ENCODE measurements around the gene LENG1.

The LENG1 gene

DNA sequence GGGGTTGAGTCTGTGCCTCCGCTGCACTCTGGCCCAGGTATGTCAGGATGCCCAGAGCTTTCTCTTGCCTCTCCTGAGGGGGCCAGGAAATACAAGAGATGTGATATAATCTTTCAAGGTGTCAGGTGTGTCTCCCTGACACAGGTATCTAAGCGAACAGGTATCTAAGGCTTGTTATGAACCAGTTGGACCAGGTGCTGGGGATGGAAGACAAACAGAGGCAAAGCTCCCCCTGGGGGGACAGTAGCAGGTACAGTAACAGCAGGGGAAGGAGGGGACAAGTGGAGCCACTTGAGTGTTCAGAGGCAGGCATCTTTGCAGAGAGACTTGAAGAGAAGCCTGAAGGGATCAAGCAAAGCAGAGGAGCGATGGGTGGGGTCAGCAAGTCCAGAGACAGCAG lies 2.6 kb downstream of the LENG1 start:
- no peaks in the 10 kb centered on the region for H3K9me2 ChIP-seq (replicated peaks; ENCODE audit: low read depth, low read length)
- no peak overlapping the region for H3K4me3 ChIP-seq (ENCODE audit: low read length, poor library complexity, severe bottlenecking)
- H3K9ac ChIP-seq (ENCODE audit: low read depth, low read length, poor library complexity, severe bottlenecking) = no peak overlapping the region
- peaks cover 38% of the 10 kb centered on the region for H3K79me2 ChIP-seq (ENCODE audit: insufficient read depth, low read length)
- peaks cover 49% of the 10 kb centered on the region; the same call in 1 of the 2 replicates for H3K36me3 ChIP-seq (ENCODE audit: insufficient read depth, low read length)
- H3K27me3 ChIP-seq (ENCODE audit: insufficient read depth, low read length, poor library complexity, severe bottlenecking) = no peaks in the 10 kb centered on the region
- TF ChIP-seq, protein P1, sequence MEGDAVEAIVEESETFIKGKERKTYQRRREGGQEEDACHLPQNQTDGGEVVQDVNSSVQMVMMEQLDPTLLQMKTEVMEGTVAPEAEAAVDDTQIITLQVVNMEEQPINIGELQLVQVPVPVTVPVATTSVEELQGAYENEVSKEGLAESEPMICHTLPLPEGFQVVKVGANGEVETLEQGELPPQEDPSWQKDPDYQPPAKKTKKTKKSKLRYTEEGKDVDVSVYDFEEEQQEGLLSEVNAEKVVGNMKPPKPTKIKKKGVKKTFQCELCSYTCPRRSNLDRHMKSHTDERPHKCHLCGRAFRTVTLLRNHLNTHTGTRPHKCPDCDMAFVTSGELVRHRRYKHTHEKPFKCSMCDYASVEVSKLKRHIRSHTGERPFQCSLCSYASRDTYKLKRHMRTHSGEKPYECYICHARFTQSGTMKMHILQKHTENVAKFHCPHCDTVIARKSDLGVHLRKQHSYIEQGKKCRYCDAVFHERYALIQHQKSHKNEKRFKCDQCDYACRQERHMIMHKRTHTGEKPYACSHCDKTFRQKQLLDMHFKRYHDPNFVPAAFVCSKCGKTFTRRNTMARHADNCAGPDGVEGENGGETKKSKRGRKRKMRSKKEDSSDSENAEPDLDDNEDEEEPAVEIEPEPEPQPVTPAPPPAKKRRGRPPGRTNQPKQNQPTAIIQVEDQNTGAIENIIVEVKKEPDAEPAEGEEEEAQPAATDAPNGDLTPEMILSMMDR (conservative IDR thresholded peaks at IDR 0.05; ENCODE audit: low read length) = no peak
- no peak for TF ChIP-seq EZH2phosphoT487 (IDR thresholded peaks at IDR 0.05; ENCODE audit: borderline replicate concordance)
- H3K4me2 ChIP-seq (ENCODE audit: low read depth, low read length, poor library complexity, severe bottlenecking) = no peak overlapping the region
- H4K20me1 ChIP-seq (ENCODE audit: insufficient read depth, low read length, poor library complexity, severe bottlenecking) = peaks cover 16% of the 10 kb centered on the region
- no peak overlapping the region for H2AFZ ChIP-seq (ENCODE audit: low read length)
- H3F3A ChIP-seq (ENCODE audit: low read depth) = peaks cover 10% of the 10 kb centered on the region; the same call in 1 of the 2 replicates
- peaks cover 21% of the 10 kb centered on the region for H3K4me1 ChIP-seq (ENCODE audit: insufficient read depth, low read length, poor library complexity, severe bottlenecking)
- no peaks in the 10 kb centered on the region for H3K9me3 ChIP-seq (ENCODE audit: insufficient read depth, low read depth, low read length)

DNA sequence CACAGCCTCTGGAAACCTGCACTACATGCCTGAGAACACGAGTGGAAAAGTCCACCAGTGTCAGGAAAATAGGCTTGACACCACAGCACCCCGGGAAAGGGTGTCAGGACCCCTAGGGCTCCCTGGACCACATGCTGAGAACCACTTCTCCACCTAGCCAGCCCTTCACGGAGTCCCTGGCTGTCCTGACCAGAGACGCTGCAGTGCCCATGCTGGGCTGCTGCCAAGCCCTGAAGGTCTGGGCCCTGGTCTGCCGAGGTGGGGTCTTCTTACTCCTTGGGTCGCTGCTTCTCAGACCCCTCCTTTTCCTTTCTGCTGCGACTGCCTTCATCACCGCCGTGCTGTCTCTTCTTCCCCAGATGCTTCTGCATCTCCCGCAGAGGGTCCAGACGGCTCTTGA lies 3.0 kb downstream of the LENG1 start:
- H3K4me1 ChIP-seq (ENCODE audit: insufficient read depth, low read length, poor library complexity, severe bottlenecking) = peaks cover 21% of the 10 kb centered on the region
- TF ChIP-seq EZH2phosphoT487 (IDR thresholded peaks at IDR 0.05; ENCODE audit: borderline replicate concordance) = no peak
- TF ChIP-seq, protein P1 (conservative IDR thresholded peaks at IDR 0.05; ENCODE audit: low read length) = no peak
- no peak overlapping the region for H3K4me2 ChIP-seq (ENCODE audit: low read depth, low read length, poor library complexity, severe bottlenecking)
- no peaks in the 10 kb centered on the region for H3K9me2 ChIP-seq (replicated peaks; ENCODE audit: low read depth, low read length)
- H3K9me3 ChIP-seq (ENCODE audit: insufficient read depth, low read depth, low read length) = no peaks in the 10 kb centered on the region
- no peak overlapping the region for H3K9ac ChIP-seq (ENCODE audit: low read depth, low read length, poor library complexity, severe bottlenecking)
- H3K79me2 ChIP-seq (ENCODE audit: insufficient read depth, low read length) = peaks cover 34% of the 10 kb centered on the region
- no peak overlapping the region for H2AFZ ChIP-seq (ENCODE audit: low read length)
- no peaks in the 10 kb centered on the region for H3K27me3 ChIP-seq (ENCODE audit: insufficient read depth, low read length, poor library complexity, severe bottlenecking)
- H3K36me3 ChIP-seq (ENCODE audit: insufficient read depth, low read length) = peaks cover 54% of the 10 kb centered on the region; the same call in 1 of the 2 replicates
- H4K20me1 ChIP-seq (ENCODE audit: insufficient read depth, low read length, poor library complexity, severe bottlenecking) = peaks cover 16% of the 10 kb centered on the region
- H3F3A ChIP-seq (ENCODE audit: low read depth) = peaks cover 10% of the 10 kb centered on the region; the same call in 1 of the 2 replicates
- H3K4me3 ChIP-seq (ENCODE audit: low read length, poor library complexity, severe bottlenecking) = no peak overlapping the region

DNA sequence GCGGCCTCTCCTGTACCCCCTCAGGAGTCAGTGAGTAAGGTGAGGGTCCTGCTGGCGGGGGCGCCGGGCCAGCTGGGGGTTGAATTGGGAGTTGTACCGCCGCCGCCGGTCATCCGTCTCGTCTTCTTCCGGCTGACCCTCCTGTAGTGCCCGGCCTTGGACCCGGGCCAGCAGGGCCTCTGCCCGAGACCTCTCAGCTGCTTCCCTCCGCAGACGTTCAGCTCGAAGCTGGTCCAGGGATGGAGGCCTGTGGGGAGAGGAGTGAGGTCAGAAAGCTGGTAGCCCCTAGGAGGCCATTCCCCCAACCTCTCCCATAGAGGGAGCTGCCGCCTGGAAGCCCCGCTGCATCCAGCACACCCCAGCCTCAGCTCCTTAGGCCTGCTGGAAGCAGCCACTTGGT lies 3.8 kb downstream of the LENG1 start:
- Histone ChIP-seq H3K4me2 (ENCODE audit: low read depth, low read length, poor library complexity, severe bottlenecking) (no peak overlapping the region), H3K9me3 (ENCODE audit: insufficient read depth, low read depth, low read length) (no peaks in the 10 kb centered on the region), H3K36me3 (ENCODE audit: insufficient read depth, low read length) (peaks cover 59% of the 10 kb centered on the region; the same call in 1 of the 2 replicates), H3K9me2 (replicated peaks; ENCODE audit: low read depth, low read length) (no peaks in the 10 kb centered on the region), H2AFZ (ENCODE audit: low read length) (no peak overlapping the region), H3F3A (ENCODE audit: low read depth) (peaks cover 10% of the 10 kb centered on the region; the same call in 1 of the 2 replicates), H3K27me3 (ENCODE audit: insufficient read depth, low read length, poor library complexity, severe bottlenecking) (no peaks in the 10 kb centered on the region), H3K9ac (ENCODE audit: low read depth, low read length, poor library complexity, severe bottlenecking) (no peak overlapping the region), H3K4me3 (ENCODE audit: low read length, poor library complexity, severe bottlenecking) (no peak overlapping the region), H3K79me2 (ENCODE audit: insufficient read depth, low read length) (peaks cover 26% of the 10 kb centered on the region), H3K4me1 (ENCODE audit: insufficient read depth, low read length, poor library complexity, severe bottlenecking) (peaks cover 17% of the 10 kb centered on the region), H4K20me1 (ENCODE audit: insufficient read depth, low read length, poor library complexity, severe bottlenecking) (peaks cover 16% of the 10 kb centered on the region)
- TF ChIP-seq, protein P1 (conservative IDR thresholded peaks at IDR 0.05; ENCODE audit: low read length) = no peak
- no peak for TF ChIP-seq EZH2phosphoT487 (IDR thresholded peaks at IDR 0.05; ENCODE audit: borderline replicate concordance)
